Mesodermal cell (in vitro differentiated cells): ENCODE data around the gene KRTAP10-5.

Source experiments
- H3K27ac ChIP-seq: 2 replicates; pipeline ENCODE4 v1.7.0; 2013; ENCODE audit warnings: mild to moderate bottlenecking, low read depth, low read length, moderate library complexity; ENCODE audit not compliant: severe bottlenecking
- H3K36me3 ChIP-seq: 2 replicates; pipeline ENCODE4 v1.7.1; 2013; ENCODE audit warnings: mild to moderate bottlenecking, low read length, moderate library complexity; ENCODE audit not compliant: control insufficient read depth, insufficient read depth
- H3K4me1 ChIP-seq: one replicate; pipeline ENCODE4 v1.7.1; 2013; ENCODE audit warnings: mild to moderate bottlenecking, low read length; ENCODE audit not compliant: insufficient read depth, control insufficient read depth, poor library complexity, severe bottlenecking
- H3K4me3 ChIP-seq: 2 replicates; pipeline ENCODE4 v1.7.0; 2013; ENCODE audit warnings: low read length, control low read depth, mild to moderate bottlenecking; ENCODE audit not compliant: insufficient read depth, poor library complexity, severe bottlenecking; ENCODE audit errors: extremely low read depth
- H3K9me3 ChIP-seq: 2 replicates; pipeline ENCODE4 v1.7.1; 2013; ENCODE audit warnings: mild to moderate bottlenecking, low read length, moderate library complexity; ENCODE audit not compliant: control insufficient read depth
- WGBS, 2 experiments: methylation state at CpG; one replicate each; pipeline ENCODE4 v1.1.5; 2013; ENCODE audit warnings: missing lambda C conversion rate in 2 of 2; ENCODE audit not compliant: insufficient coverage in 2 of 2; 5-methylcytosine and 5-hydroxymethylcytosine counted together

Gene KRTAP10-5

GRCh38 chr21:44590311-44590721 is 9.9 kb upstream of the KRTAP10-5 start:
- 100% methylated on average over 2 of the region's 10 CpGs; no CpG with 5 or more reads in 1 of the 2 experiments for WGBS, 2 experiments
- no peak overlapping the region for H3K27ac ChIP-seq
- no peaks in the 10 kb centered on the region for H3K36me3 ChIP-seq
- no peaks in the 10 kb centered on the region for H3K9me3 ChIP-seq
- H3K4me1 ChIP-seq = peaks cover 10% of the 10 kb centered on the region
- H3K4me3 ChIP-seq = no peak overlapping the region

DNA sequence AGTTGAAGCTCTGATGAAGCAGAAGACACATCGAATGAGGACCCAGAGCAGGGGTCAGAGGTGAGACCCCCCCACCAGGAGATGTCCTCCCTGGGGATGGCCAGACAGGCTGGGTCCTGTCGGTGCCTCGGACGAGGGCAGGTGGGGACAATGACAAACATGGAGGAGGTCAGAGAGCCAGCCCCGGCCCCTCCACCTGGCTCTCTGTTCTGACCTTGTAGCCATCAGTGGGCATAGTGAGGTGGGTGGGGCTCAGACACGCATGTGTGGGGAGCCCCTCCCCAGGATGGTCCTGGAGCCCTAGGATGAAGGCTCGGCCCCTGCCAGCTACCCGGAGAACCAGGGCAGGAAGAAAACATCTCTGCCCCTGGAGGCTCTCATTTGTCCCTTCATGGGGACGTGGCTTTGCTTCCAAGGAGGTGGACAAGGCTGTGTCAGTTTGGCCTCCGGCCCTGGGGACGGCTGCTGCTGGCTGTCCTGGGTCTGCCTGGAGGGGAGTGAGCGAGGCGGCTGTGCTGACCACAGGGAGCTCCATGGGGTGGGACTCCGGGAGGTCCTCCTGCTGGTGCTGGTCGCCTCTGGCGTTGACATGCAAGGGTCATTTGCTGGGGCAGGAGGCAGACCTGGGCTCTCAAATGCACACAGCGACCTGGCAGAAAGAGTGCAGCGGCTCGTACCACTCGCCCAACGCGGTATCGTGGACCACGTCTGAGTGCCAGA is 9.3 kb upstream of the KRTAP10-5 start:
- no peak overlapping the region for H3K4me3 ChIP-seq
- H3K36me3 ChIP-seq = no peaks in the 10 kb centered on the region
- WGBS, 2 experiments = 93 to 94% methylated on average over 23 to 24 of the region's 24 CpGs

GRCh38 chr21:44589094-44589493 is 8.7 kb upstream of the KRTAP10-5 start:
- Histone ChIP-seq H3K36me3 (no peaks in the 10 kb centered on the region), H3K9me3 (no peaks in the 10 kb centered on the region), H3K4me1 (peaks cover 9% of the 10 kb centered on the region), H3K4me3 (no peak overlapping the region), H3K27ac (no peak overlapping the region)
- WGBS, 2 experiments = 100% methylated on average over 2 of the region's 2 CpGs

More for the DNA sequence above, 9.3 kb upstream of the KRTAP10-5 start:
- no peaks in the 10 kb centered on the region for H3K9me3 ChIP-seq
- H3K27ac ChIP-seq = no peak overlapping the region
- peaks cover 10% of the 10 kb centered on the region for H3K4me1 ChIP-seq

DNA sequence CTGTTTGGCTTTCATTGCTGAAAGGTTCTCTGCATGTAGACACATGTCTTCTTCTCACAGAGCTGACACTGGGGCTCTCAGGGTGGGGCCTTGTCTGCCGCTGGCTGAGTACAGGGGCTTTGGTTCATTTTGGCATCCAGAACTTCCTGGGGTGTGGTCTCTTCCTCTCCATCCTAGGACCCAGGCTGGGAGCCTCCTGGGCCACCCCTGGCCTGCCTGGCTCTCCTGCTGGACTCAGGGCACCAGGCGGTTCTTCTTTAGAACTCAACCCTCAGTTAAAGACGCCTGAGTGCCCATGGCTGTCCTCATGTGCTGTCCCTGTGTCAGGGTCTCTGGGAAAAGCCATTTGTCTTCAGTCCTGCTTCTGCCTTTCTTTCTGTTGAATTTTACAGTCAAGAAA is 5.5 kb upstream of the KRTAP10-5 start:
- Histone ChIP-seq H3K4me3 (no peak overlapping the region), H3K36me3 (no peaks in the 10 kb centered on the region), H3K4me1 (no peaks in the 10 kb centered on the region), H3K27ac (no peak overlapping the region), H3K9me3 (no peaks in the 10 kb centered on the region)
- WGBS, 2 experiments = 95 to 96% methylated on average over 3 of the region's 3 CpGs

DNA sequence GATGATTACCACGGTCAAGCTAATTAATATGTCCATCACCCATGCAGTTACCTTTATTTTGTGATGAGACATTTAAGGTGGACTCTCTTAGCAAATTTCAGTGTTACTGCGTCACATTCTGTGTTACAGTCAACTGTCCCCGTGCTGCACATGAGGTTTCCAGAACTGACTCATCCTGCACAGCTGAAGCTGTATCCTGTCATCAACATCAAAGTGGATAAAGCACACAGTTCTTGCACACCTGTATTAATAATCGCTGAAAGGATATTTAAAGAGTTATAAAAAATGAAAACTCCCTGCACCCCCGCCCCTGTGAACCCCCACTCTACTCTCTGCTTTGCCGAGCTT is 3.4 kb upstream of the KRTAP10-5 start:
- H3K4me1 ChIP-seq = no peaks in the 10 kb centered on the region
- WGBS, 2 experiments = 80 to 87% methylated on average over 2 to 3 of the region's 6 CpGs
- no peaks in the 10 kb centered on the region for H3K9me3 ChIP-seq
- H3K27ac ChIP-seq = no peak overlapping the region
- no peak overlapping the region for H3K4me3 ChIP-seq
- H3K36me3 ChIP-seq = no peaks in the 10 kb centered on the region

DNA sequence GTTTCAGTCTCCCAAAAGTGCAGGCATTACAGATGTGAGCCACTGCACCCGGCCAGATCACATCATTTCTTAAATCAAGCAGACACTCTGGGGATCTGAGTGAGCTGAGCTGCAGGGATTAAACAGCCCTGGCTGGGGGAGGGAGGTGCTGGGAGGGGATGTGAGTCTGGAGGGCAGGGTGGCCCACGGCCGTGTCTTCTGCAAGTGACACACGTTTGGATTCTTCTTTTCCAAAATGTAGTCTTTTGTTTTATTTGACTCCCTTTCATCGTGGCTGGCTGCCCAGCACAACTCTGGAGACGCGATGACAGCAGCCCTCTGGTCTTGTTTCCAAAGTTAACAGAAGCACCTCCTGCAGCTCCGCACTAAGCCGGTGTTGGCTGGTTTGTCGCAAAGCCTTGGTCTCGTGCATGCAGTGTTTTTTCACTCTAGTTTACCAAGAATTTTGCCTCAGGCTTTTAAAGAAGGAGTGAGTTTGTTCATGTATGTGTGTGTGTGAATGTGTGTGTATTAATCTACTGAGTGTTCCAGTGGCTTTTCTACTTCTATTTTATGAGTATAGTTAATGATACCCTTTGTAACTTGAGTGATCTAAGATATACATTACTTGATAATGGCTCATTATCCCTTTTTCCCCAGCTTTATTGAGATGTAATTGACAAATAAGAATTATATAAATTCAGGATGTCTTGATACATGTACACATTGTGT is 2.8 kb upstream of the KRTAP10-5 start:
- 64 to 69% methylated on average over 10 to 11 of the region's 11 CpGs for WGBS, 2 experiments
- Histone ChIP-seq H3K36me3 (no peaks in the 10 kb centered on the region), H3K27ac (no peak overlapping the region)

DNA sequence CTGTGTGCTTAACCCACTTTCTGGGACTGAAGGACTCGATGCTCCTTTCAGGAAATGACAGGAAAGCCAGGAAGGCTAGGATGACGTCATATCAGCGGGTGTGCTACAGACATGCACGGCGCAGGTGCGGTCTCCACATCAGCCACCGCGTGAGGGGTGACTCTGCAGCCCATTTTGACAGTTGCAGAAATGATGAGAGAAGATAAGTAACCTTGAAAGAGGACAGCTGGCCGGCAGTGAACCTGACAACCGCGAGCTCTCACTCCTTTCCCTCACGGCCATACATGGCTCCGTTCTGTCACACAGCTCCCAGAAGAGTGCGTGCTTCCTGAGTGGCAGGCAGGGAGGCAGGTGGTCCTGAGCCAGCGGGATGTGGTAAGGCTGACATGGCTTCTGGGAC is 1.7 kb upstream of the KRTAP10-5 start:
- Histone ChIP-seq H3K4me1 (no peaks in the 10 kb centered on the region), H3K36me3 (no peaks in the 10 kb centered on the region), H3K9me3 (peaks cover 5% of the 10 kb centered on the region), H3K27ac (no peak overlapping the region), H3K4me3 (no peak overlapping the region)
- WGBS, 2 experiments = 80 to 95% methylated on average over 13 to 14 of the region's 15 CpGs

More for the DNA sequence above, 2.8 kb upstream of the KRTAP10-5 start:
- H3K4me1 ChIP-seq = no peaks in the 10 kb centered on the region
- H3K9me3 ChIP-seq = no peaks in the 10 kb centered on the region
- no peak overlapping the region for H3K4me3 ChIP-seq

DNA sequence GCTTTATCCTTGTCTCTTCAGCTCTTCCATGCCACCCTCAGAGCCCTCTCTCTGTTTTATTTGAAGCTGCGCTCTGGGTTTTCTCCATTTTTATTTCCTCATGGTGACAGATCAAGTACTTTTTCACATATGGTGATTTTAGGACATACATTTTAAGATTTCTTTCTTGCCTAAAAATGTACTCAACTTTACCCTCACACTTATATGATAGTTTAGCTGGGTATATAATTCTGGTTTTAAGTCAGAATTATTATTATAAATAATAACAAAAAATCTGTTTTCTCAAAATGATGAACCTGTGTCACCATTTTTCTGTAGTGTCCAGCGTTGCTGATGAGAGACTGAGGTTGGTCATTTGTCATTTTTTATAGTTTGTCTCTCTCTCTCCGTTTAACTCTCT is 754 bp upstream of the KRTAP10-5 start:
- Histone ChIP-seq H3K36me3 (no peaks in the 10 kb centered on the region), H3K4me1 (no peaks in the 10 kb centered on the region), H3K27ac (no peak overlapping the region), H3K9me3 (peaks cover 8% of the 10 kb centered on the region), H3K4me3 (no peak overlapping the region)
- no CpG with 5 or more reads among the region's 3 CpGs for WGBS, 2 experiments

DNA sequence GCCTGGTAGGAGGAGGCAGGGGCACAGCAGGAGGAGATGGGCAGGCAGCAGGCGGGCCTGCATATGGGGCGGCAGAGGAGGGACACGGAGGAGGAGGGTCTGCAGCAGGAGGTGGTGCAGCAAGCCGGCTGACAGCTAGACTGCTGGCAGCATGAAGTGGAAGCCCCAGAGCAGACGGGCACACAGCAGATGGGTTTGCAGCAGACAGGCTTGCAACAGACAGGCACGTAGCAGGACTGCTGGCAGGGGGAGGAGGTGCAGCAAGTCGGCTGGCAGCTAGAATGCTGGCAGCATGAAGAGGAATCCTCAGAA is 615 bp downstream of the KRTAP10-5 start:
- Histone ChIP-seq H3K27ac (no peak overlapping the region), H3K4me1 (no peaks in the 10 kb centered on the region), H3K9me3 (peaks cover 8% of the 10 kb centered on the region), H3K36me3 (no peaks in the 10 kb centered on the region), H3K4me3 (no peak overlapping the region)
- WGBS, 2 experiments = 78 to 89% methylated on average over 7 of the region's 7 CpGs

- WGBS, 2 experiments = 83 to 87% methylated on average over 7 to 15 of the region's 22 CpGs
- Histone ChIP-seq H3K36me3 (no peaks in the 10 kb centered on the region), H3K27ac (no peak overlapping the region), H3K4me3 (no peak overlapping the region), H3K9me3 (peaks cover 8% of the 10 kb centered on the region), H3K4me1 (no peaks in the 10 kb centered on the region)
These were observed 1.2 kb downstream of the KRTAP10-5 start for GRCh38 chr21:44579056-44579832.
